GM13976 (cell line): ENCODE results near the gene MDN1.
"Not testable (repeated sequence)": the region's sequence is repeated elsewhere in the genome, so short reads cannot be mapped to it uniquely, and the experiment has no call there.

Experiments used
- DNase-seq: peaks from one replicate; pipeline ENCODE4 v3.0.0; 2012; ENCODE audit warnings: low spot score
- in situ Hi-C: fragments of 300-500 bp; cut with MboI; formaldehyde crosslinking; loops from one replicate; pipeline ENCODE4 v1.12.0; 2022; ENCODE audit warnings: low sequenced_read_pairs, mixed read lengths, inconsistent platforms; ENCODE audit not compliant: unreplicated experiment
- TF ChIP-seq, protein P1 (sequence below): IDR thresholded peaks from 2 replicates; pipeline ENCODE4 v1.5.1; 2012; ENCODE audit warnings: borderline replicate concordance, mild to moderate bottlenecking; ENCODE audit not compliant: insufficient read depth; ENCODE audit errors: extremely low read depth, missing control alignments, control extremely low read depth

Gene MDN1

DNA sequence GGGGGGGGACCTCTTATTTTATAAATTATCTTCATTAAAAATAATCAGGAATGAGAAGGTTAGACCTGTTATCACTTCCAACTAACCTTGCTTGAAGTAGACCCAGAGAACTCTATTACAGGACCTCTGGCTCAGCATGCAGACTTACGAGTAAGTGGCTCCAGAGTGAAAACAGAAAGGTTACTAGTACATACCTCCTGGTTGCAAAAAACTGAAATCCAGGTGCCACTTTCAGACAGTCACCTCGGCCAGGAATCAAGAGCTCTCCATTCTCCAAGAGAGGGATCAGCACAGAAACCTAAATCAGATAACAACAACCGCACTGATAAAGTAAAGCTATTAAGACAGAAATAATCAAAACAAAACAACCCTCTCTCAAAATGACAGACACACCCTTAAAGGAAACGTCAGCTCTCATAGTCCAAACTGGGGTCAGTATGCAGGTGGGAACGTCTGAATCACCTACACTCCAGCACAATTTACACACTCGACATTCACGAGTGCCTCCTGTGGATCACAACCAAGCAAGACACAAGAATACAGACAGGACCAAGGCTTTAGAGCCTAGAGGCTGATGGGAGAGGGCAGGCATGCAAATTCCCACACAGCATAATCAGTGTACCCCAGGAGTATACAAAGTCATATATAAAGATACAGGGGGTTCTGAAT lies 31.8 kb downstream of the MDN1 start:
- in situ Hi-C loops = no loop called here
- TF ChIP-seq, protein P1, sequence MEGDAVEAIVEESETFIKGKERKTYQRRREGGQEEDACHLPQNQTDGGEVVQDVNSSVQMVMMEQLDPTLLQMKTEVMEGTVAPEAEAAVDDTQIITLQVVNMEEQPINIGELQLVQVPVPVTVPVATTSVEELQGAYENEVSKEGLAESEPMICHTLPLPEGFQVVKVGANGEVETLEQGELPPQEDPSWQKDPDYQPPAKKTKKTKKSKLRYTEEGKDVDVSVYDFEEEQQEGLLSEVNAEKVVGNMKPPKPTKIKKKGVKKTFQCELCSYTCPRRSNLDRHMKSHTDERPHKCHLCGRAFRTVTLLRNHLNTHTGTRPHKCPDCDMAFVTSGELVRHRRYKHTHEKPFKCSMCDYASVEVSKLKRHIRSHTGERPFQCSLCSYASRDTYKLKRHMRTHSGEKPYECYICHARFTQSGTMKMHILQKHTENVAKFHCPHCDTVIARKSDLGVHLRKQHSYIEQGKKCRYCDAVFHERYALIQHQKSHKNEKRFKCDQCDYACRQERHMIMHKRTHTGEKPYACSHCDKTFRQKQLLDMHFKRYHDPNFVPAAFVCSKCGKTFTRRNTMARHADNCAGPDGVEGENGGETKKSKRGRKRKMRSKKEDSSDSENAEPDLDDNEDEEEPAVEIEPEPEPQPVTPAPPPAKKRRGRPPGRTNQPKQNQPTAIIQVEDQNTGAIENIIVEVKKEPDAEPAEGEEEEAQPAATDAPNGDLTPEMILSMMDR = no peak
- DNase-seq = no peak

DNA sequence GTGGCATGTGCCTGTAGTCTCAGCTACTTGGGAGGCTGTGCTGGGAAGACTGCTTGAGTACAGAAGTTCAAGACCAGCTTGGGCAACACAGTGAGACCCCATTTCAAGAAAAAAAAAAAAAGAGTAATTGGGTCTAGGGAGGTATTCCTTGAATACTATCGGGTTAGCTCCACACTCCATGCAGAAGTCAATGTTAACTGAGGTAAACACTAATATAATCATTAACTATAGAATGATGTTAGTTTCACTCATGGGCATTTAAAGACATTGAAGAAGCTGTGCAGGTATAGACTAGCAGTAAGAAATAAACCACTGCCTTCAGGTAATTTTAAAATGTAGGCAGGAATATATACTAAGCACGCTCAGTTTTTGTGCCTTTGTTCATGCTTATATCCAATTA lies 32.6 kb downstream of the MDN1 start:
- DNase-seq = no peak
- in situ Hi-C loops = no loop called here
- TF ChIP-seq, protein P1 = no peak

DNA sequence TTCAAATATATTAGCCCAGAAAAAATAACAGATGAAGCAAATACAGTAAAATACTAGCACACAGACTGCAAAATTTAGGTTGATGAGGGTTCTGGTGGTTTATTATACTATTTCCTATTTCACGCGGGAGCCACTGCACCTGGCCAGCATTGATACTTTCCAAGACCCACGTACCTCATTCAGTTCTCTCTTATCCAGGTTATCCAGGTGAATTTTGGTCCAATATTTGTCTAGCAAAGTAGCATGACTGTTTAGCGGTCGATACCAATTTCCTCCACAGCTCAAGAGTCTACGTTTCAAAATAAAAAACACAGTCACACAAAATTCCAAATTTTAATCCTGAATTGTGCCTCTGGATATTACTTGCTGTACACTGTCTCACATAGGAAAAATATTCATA lies 34.8 kb downstream of the MDN1 start:
- in situ Hi-C loops = no loop called here
- TF ChIP-seq, protein P1 = no peak
- DNase-seq = no peak

DNA sequence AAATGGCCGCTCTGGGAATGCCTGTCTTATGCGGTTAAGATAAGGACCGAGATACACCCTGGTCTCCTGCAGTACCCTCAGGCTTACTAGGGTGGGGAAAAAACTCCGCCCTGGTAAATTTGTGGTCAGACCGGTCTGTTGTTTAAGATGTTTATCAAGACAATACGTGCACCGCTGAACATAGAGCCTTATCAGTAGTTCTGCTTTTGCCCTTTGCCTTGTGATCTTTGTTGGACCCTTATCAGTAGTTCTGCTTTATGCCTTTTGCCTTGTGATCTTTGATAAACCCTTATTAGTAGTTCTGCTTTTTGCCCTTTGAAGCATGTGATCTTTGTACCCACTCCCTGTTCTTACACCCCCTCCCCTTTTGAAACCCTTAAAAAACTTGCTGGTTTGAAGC lies 36.3 kb downstream of the MDN1 start:
- DNase-seq, in situ Hi-C loops: not testable (repeated sequence)

DNA sequence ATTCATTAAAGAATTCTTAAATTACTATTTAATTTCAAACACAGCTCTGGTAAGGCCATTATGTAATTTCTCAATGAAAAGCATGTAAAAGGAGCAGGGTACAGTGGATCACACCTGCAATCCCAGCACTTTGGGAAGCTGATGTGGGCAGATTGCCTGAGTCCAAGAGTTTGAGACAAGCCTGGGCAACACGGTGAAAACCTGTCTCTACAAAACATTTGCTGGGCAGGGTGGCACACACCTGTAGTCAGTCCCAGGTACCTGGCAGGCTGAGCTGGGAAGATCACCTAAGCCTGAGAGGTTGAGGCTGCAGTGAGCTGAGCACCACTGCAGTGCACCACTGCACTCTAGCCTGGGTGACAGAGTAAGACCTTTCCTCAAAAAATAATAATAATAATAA lies 37.4 kb downstream of the MDN1 start:
- no peak for DNase-seq
- TF ChIP-seq, protein P1 = no peak
- in situ Hi-C loops = no loop called here

DNA sequence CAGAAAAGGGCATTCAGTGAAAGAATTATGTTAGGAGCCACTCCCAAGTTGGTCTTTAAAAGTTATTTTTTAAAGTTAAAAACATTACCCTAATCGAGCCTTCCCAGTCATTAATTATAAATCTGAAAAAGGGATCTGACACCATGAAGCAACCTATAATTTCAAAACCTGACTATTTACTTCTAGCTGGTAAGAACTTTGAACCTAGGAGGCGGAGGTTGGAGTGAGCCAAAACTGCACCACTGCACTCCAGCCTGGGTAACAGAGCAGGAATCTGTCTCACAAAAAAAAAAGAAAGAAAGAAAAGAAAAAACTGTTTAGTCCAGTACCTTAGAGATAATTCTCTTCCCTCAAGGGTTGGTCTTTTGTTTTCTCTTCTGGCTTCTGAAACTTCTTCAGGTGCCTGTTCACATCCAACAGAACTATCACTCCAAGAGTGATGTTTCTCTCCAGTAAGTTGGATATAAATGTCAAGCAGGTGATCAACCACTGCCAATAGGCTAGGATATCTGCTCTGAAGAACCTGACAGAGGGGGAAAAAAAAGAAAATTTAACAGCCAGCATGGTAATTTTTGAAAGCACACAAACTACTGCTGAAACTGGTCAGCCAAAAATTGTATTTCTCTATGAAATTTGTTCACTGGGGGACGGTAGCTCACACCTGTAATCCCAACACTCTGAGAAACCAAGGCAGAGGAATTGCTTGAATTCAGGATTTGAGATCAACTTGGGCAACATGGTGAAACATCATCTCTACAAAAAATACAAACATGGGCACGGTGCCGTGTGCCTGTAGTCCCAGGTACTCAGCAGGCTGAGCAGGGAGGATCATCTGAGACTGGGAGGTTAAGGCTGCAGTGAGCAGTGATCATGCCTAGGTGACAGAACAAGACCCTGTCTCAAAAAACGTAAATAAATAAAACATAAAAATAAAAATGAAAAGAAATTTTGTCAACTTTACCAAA lies 38.2 kb downstream of the MDN1 start:
- in situ Hi-C loops = no loop called here
- no peak for DNase-seq
- TF ChIP-seq, protein P1 = no peak

DNA sequence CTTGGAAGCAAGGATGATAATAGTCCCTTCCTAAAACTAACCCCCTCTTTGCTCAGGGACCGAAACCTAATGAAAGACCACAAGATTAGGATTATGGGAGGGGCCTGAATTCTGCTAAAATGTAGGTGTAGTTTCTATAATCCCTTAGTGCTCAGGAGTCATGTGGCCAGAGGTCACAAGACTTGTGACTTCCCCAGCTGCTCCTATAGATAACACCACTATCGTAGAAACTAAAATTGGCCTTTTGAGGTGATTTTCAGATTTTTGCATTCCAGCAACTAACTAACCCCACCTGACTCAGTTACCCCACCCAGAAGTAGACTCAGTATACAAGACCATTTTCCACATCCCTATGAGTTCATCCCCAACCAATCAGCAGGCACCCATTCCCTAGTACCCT lies 42.1 kb downstream of the MDN1 start:
- DNase-seq = no peak
- in situ Hi-C loops = no loop called here

More for the DNA sequence above, 42.1 kb downstream of the MDN1 start:
- TF ChIP-seq, protein P1 = no peak
